ENCODE measurements around the gene NACC1. TPM values are rescaled to one million over a fixed set of nuclear protein-coding genes. Genes with fewer than 3 reads are reported as not detected.
A peak's percentile ranks its signal among the peaks of the same experiment; 100 is the strongest.
"Not testable (repeated sequence)": the region's sequence is repeated elsewhere in the genome, so short reads cannot be mapped to it uniquely, and the experiment has no call there.

NACC1 gene
- total and polyA plus RNA-seq, 2 experiments from 2014 or later: 12.4 to 260 TPM

GRCh38 chr19:13178291-13178690 lies 60.2 kb downstream of the NACC1 start:
- not testable (repeated sequence) for H3K4me3 Mint-ChIP-seq; H2AFZ ChIP-seq; H3K9me2 ChIP-seq (ENCODE audit: insufficient read depth); DNase-seq (ENCODE audit: low spot score); H3F3A ChIP-seq (replicated peaks; ENCODE audit: low read depth); H3K79me2 ChIP-seq (replicated peaks; ENCODE audit: insufficient read depth); H3K4me1 ChIP-seq (ENCODE audit: insufficient read depth); ATAC-seq; H3K36me3 ChIP-seq (ENCODE audit: insufficient read depth); H3K27me3 ChIP-seq (ENCODE audit: insufficient read depth); H3K4me2 ChIP-seq; H3K4me3 ChIP-seq; H3K27ac Mint-ChIP-seq; H4K20me1 ChIP-seq (replicated peaks; ENCODE audit: insufficient read depth); H3K36me3 Mint-ChIP-seq (ENCODE audit: low read depth); H3K9me3 Mint-ChIP-seq; H3K4me1 Mint-ChIP-seq; H3K27ac ChIP-seq (ENCODE audit: low read depth)
- peaks cover 11% of the 10 kb centered on the region for H3K27me3 Mint-ChIP-seq (ENCODE audit: insufficient read depth, low read depth, poor library complexity)

GRCh38 chr19:13181747-13182388 lies 63.8 kb downstream of the NACC1 start:
- Mint-ChIP-seq H3K9me3 (peaks cover 2% of the 10 kb centered on the region; the same call in 1 of the 3 replicates), H3K27me3 (ENCODE audit: insufficient read depth, low read depth, poor library complexity) (peaks cover 8% of the 10 kb centered on the region), H3K27ac (peak overlapping the region; percentile 75; the same call in 1 of the 2 replicates), H3K4me1 (peaks cover 9% of the 10 kb centered on the region; the same call in 1 of the 3 replicates), H3K36me3 (ENCODE audit: low read depth) (peaks cover 5% of the 10 kb centered on the region; the same call in 1 of the 3 replicates), H3K4me3 (no peak overlapping the region)
- Histone ChIP-seq H2AFZ (no peak overlapping the region), H3K4me3 (no peak overlapping the region), H3K27me3 (ENCODE audit: insufficient read depth) (no peaks in the 10 kb centered on the region), H3F3A (replicated peaks; ENCODE audit: low read depth) (no peaks in the 10 kb centered on the region; the same call in 1 of the 2 replicates), H3K79me2 (replicated peaks; ENCODE audit: insufficient read depth) (no peaks in the 10 kb centered on the region), H4K20me1 (replicated peaks; ENCODE audit: insufficient read depth) (no peaks in the 10 kb centered on the region), H3K4me1 (ENCODE audit: insufficient read depth) (no peaks in the 10 kb centered on the region), H3K36me3 (ENCODE audit: insufficient read depth) (no peaks in the 10 kb centered on the region), H3K27ac (ENCODE audit: low read depth) (no peak overlapping the region), H3K4me2 (no peak overlapping the region), H3K9me2 (ENCODE audit: insufficient read depth) (no peaks in the 10 kb centered on the region)
- no peak; the same call in 2 of the 3 replicates for ATAC-seq
- TF ChIP-seq CREB1 (CRISPR knock-in tag; IDR thresholded peaks at IDR 0.05; ENCODE audit: low read depth) (no peak), ETS1 (IDR thresholded peaks at IDR 0.05) (no peak), EZH2phosphoT487 (IDR thresholded peaks at IDR 0.05; ENCODE audit: unreplicated experiment) (no peak), POLR2AphosphoS5 (IDR thresholded peaks at IDR 0.05; ENCODE audit: low read depth) (no peak), NANOG (IDR thresholded peaks at IDR 0.05; ENCODE audit: borderline replicate concordance) (no peak), STAT1 (IDR thresholded peaks at IDR 0.05; ENCODE audit: unreplicated experiment) (no peak), ZNF114 (CRISPR knock-in tag; IDR thresholded peaks at IDR 0.05) (no peak), EZH2 (IDR thresholded peaks at IDR 0.05; ENCODE audit: low read depth, unreplicated experiment) (no peak), ZNF331 (CRISPR knock-in tag; IDR thresholded peaks at IDR 0.05; ENCODE audit: low read depth) (no peak)
- DNase-seq (ENCODE audit: low spot score): no peak

- H4K20me1 ChIP-seq (replicated peaks; ENCODE audit: insufficient read depth); H2AFZ ChIP-seq; H3K27ac ChIP-seq (ENCODE audit: low read depth); H3K9me3 Mint-ChIP-seq; H3K4me3 ChIP-seq; H3F3A ChIP-seq (replicated peaks; ENCODE audit: low read depth); H3K4me2 ChIP-seq; H3K79me2 ChIP-seq (replicated peaks; ENCODE audit: insufficient read depth); H3K27me3 ChIP-seq (ENCODE audit: insufficient read depth); ATAC-seq; H3K27ac Mint-ChIP-seq; H3K4me1 ChIP-seq (ENCODE audit: insufficient read depth); H3K9me2 ChIP-seq (ENCODE audit: insufficient read depth); DNase-seq (ENCODE audit: low spot score); H3K36me3 ChIP-seq (ENCODE audit: insufficient read depth); H3K36me3 Mint-ChIP-seq (ENCODE audit: low read depth); H3K4me3 Mint-ChIP-seq: not testable (repeated sequence)
- H3K27me3 Mint-ChIP-seq (ENCODE audit: insufficient read depth, low read depth, poor library complexity): peaks cover 12% of the 10 kb centered on the region
- peaks cover 12% of the 10 kb centered on the region; the same call in 2 of the 3 replicates for H3K4me1 Mint-ChIP-seq
These were observed 66.9 kb downstream of the NACC1 start for GRCh38 chr19:13184926-13185325.

- not testable (repeated sequence) for H3K27ac ChIP-seq (ENCODE audit: low read depth); H3K9me3 Mint-ChIP-seq; H3K36me3 Mint-ChIP-seq (ENCODE audit: low read depth); ATAC-seq; H3K4me3 ChIP-seq; H2AFZ ChIP-seq; H3K4me2 ChIP-seq; H3K4me3 Mint-ChIP-seq; DNase-seq (ENCODE audit: low spot score); H3K27me3 ChIP-seq (ENCODE audit: insufficient read depth); H3F3A ChIP-seq (replicated peaks; ENCODE audit: low read depth); H3K27ac Mint-ChIP-seq; H4K20me1 ChIP-seq (replicated peaks; ENCODE audit: insufficient read depth); H3K4me1 ChIP-seq (ENCODE audit: insufficient read depth); H3K4me1 Mint-ChIP-seq; H3K79me2 ChIP-seq (replicated peaks; ENCODE audit: insufficient read depth); H3K9me2 ChIP-seq (ENCODE audit: insufficient read depth); H3K36me3 ChIP-seq (ENCODE audit: insufficient read depth); H3K27me3 Mint-ChIP-seq (ENCODE audit: insufficient read depth, low read depth, poor library complexity)
These were observed 67.9 kb downstream of the NACC1 start for GRCh38 chr19:13185763-13186657.

- H3K4me3 ChIP-seq; H3K27me3 ChIP-seq (ENCODE audit: insufficient read depth); H4K20me1 ChIP-seq (replicated peaks; ENCODE audit: insufficient read depth); H3K79me2 ChIP-seq (replicated peaks; ENCODE audit: insufficient read depth); H3K4me1 Mint-ChIP-seq; H3K27ac ChIP-seq (ENCODE audit: low read depth); H3F3A ChIP-seq (replicated peaks; ENCODE audit: low read depth); H3K4me2 ChIP-seq; H3K4me1 ChIP-seq (ENCODE audit: insufficient read depth); H3K9me2 ChIP-seq (ENCODE audit: insufficient read depth); H3K36me3 Mint-ChIP-seq (ENCODE audit: low read depth); H2AFZ ChIP-seq; ATAC-seq; H3K9me3 Mint-ChIP-seq; H3K4me3 Mint-ChIP-seq; H3K27me3 Mint-ChIP-seq (ENCODE audit: insufficient read depth, low read depth, poor library complexity); H3K36me3 ChIP-seq (ENCODE audit: insufficient read depth); DNase-seq (ENCODE audit: low spot score); H3K27ac Mint-ChIP-seq: not testable (repeated sequence)
These were observed 68.6 kb downstream of the NACC1 start for GRCh38 chr19:13186688-13187087.

Data from GM23338 (cell line).